Panc1 (cell line): Measurements from ENCODE around the gene RPL7L1.
"Not testable (repeated sequence)": the region's sequence is repeated elsewhere in the genome, so short reads cannot be mapped to it uniquely, and the experiment has no call there.

Experiments
- POLR2AphosphoS5 ChIP-seq: IDR thresholded peaks from 2 replicates; pipeline ENCODE4 v1.6.1; 2012; ENCODE audit warnings: mild to moderate bottlenecking, low read depth, low read length, moderate library complexity
- TF ChIP-seq, protein P1 (sequence below): fragments of 450-650 bp; IDR thresholded peaks from 2 replicates; pipeline ENCODE4 v1.5.1; 2017; ENCODE audit warnings: mild to moderate bottlenecking

DNA sequence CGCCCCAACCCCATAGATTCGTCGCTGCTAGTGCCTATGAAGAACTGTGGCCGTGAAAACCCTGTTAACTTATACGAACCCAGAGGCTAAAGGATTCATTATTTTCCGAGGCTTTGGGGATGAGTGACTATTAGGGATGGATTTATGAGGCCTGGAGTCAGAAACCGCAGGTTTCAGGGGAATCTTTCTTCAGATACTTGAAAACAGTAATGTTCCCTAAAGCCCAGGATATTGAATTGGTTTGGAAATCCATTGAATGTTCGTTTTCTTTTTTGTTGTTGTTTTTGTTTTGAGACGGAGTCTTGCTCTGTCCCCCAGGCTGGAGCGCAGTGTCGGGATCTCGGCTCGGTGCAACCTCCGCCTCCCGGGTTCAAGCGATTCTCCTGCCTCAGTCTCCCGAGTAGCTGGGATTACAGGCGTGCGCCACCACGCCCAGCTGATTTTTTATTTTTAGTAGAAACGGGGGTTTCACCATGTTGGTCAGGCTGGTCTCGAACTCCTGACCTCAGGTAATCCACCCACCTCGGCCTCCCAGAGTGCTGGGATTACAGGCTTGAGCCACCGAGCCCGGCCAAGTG, 913 bp downstream of the RPL7L1 start:
- not testable (repeated sequence) for TF ChIP-seq POLR2AphosphoS5
- TF ChIP-seq, protein P1, sequence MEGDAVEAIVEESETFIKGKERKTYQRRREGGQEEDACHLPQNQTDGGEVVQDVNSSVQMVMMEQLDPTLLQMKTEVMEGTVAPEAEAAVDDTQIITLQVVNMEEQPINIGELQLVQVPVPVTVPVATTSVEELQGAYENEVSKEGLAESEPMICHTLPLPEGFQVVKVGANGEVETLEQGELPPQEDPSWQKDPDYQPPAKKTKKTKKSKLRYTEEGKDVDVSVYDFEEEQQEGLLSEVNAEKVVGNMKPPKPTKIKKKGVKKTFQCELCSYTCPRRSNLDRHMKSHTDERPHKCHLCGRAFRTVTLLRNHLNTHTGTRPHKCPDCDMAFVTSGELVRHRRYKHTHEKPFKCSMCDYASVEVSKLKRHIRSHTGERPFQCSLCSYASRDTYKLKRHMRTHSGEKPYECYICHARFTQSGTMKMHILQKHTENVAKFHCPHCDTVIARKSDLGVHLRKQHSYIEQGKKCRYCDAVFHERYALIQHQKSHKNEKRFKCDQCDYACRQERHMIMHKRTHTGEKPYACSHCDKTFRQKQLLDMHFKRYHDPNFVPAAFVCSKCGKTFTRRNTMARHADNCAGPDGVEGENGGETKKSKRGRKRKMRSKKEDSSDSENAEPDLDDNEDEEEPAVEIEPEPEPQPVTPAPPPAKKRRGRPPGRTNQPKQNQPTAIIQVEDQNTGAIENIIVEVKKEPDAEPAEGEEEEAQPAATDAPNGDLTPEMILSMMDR: not testable (repeated sequence)
